Pancreas (tissue), 10 donors: ENCODE data around the gene ITGB3BP. TPM values are rescaled to one million over a fixed set of nuclear protein-coding genes. Genes with fewer than 3 reads are reported as not detected.

Experiments used
- ATAC-seq, 4 donors: fragments of 200-7000 bp; cut with Tn5 transposase; one replicate each; pipeline versions ENCODE4 v1.8.0 to v1.9.1; 2020; ENCODE audit warnings: mild to moderate bottlenecking in 4 of 4, moderate library complexity in 4 of 4
- DNase-seq, 6 donors: peaks; one replicate each; pipeline ENCODE4 v3.0.0-alpha.2; 2020
- FAIRE-seq: peaks from 2 replicates; lab custom pipeline; 2012; peaks lifted over from hg19 to GRCh38; lab: Jason Lieb, UNC
- H3K27ac ChIP-seq, 4 donors: fragments of 200-600 bp; sonication (generic); 1 replicate in 3 of 4; 2 replicates in 1 of 4; pipeline versions ENCODE4 v1.5.0 to v1.8.0; 2020
- H3K27me3 ChIP-seq, 4 donors: fragments of 200-600 bp; one replicate each; pipeline ENCODE4 v1.8.0; 2021
- H3K36me3 ChIP-seq, 3 donors: fragments of 200-600 bp; sonication (generic) in 1 of 3; one replicate each; pipeline versions ENCODE4 v1.5.0 to v1.8.0; 2020 to 2021
- H3K4me1 ChIP-seq, 3 donors: fragments of 200-600 bp; one replicate each; pipeline ENCODE4 v1.8.0; 2021
- H3K4me3 ChIP-seq, 4 donors: fragments of 200-600 bp; sonication (generic) in 2 of 4; one replicate each; pipeline versions ENCODE4 v1.5.0 to v1.8.0; 2020 to 2021
- H3K9me3 ChIP-seq, 4 donors: fragments of 200-600 bp; one replicate each; pipeline ENCODE4 v1.8.0; 2021
- CTCF ChIP-seq, 4 donors: fragments of 200-600 bp; sonication (generic) in 3 of 4; IDR thresholded peaks; one replicate each; pipeline versions ENCODE4 v1.5.0 to v1.8.0; 2021; ENCODE audit warnings: antibody characterized with exemption in 4 of 4
- WGBS, 2 donors: extraction: QIAGEN DNeasy Blood & Tissue Kit; methylation state at CpG; one replicate each; pipeline ENCODE4 v1.1.7; 2013; 5-methylcytosine and 5-hydroxymethylcytosine counted together
- intact Hi-C, 3 donors: fragments of 100-400 bp; cut with DNase I; formaldehyde crosslinking; loops; one replicate each; pipeline versions ENCODE4 v1.11.1 to v1.14.2; 2022
- polyA plus RNA-seq, 2 donors: library from polyadenylated mRNA; stranded (reverse); fragments of 200-250 nt; gene quantifications; one replicate each; pipeline ENCODE4 v1.2.3, GENCODE V29; 2013
- total RNA-seq, 6 donors: library from RNA; stranded (reverse); fragmentation: NEBNext Ultra II Directional in 4 of 6; extraction: Animal tissue kit (Norgen Biotek cat#: 25700) in 4 of 6; gene quantifications; one replicate each; pipeline versions ENCODE4 v1.2.1 to v1.2.4, GENCODE V29; 2021 to 2023
- donor health status: healthy with polysubstance abuse.
- donor health status: DM: no; HTN: no; CAD: no; lungs with moderate emphysema.
- donor health status: DM: no; HTN: no; CAD: no.
- donor health status: control.
- donor health status: control.
- donor health status: Bipolar disorder and iron deficiency.
- donor health status: DM: yes; HTN: yes; CAD: no.
- donor health status: DM: no; HTN: no; CAD: no.
- donor health status: DM: no; HTN: no; CAD: no.
- donor health status: DM: yes; HTN: yes; CAD: no.

Gene ITGB3BP
- total and polyA plus RNA-seq, 8 donors, result 4.3 to 18.0 (median 8.0) TPM

GRCh38 chr1:63559357-63559756 is 36.3 kb upstream of the ITGB3BP start:
- Histone ChIP-seq H3K27me3 (no peaks in the 10 kb centered on the region), H3K4me3 (no peak overlapping the region), H3K27ac (no peak overlapping the region), H3K36me3 (no peaks in the 10 kb centered on the region), H3K9me3 (no peaks in the 10 kb centered on the region), H3K4me1 (peaks cover 0 to 12% (median 9%) of the 10 kb centered on the region in 3 donors)
- DNase-seq (no peak), FAIRE-seq (no peak), ATAC-seq (no peak)
- WGBS, 2 donors, result 69 to 72% methylated on average over 2 of the region's 2 CpGs
- intact Hi-C loops, result no loop called here
- no peak for TF ChIP-seq CTCF (IDR thresholded peaks at IDR 0.05)

- Histone ChIP-seq H3K9me3 (no peaks in the 10 kb centered on the region), H3K27ac (no peak overlapping the region), H3K36me3 (no peaks in the 10 kb centered on the region), H3K4me3 (no peak overlapping the region), H3K27me3 (no peaks in the 10 kb centered on the region), H3K4me1 (peaks cover 0 to 12% (median 9%) of the 10 kb centered on the region in 3 donors)
- intact Hi-C loops, result no loop called here
- ATAC-seq (peak; percentile 53 to 85 (median 74)), FAIRE-seq (no peak), DNase-seq (peak in 2 of 6 donors; percentile 11 to 34)
- TF ChIP-seq CTCF (IDR thresholded peaks at IDR 0.05), result peak in 3 of 4 donors; percentile 19 to 51 (median 34)
- WGBS, 2 donors, result 51 to 61% methylated on average over 6 of the region's 6 CpGs
Observed at GRCh38 chr1:63557365-63557987, 34.5 kb upstream of the ITGB3BP start.

GRCh38 chr1:63555480-63555879 is 32.5 kb upstream of the ITGB3BP start:
- no peak overlapping the region for H3K4me3 ChIP-seq
- H3K27me3 ChIP-seq, result no peaks in the 10 kb centered on the region
- H3K4me1 ChIP-seq, result peaks cover 0 to 12% (median 9%) of the 10 kb centered on the region in 3 donors
- ATAC-seq (no peak), FAIRE-seq (no peak), DNase-seq (no peak)
- no peaks in the 10 kb centered on the region for H3K36me3 ChIP-seq
- intact Hi-C loops, result no loop called here
- no peak overlapping the region for H3K27ac ChIP-seq
- TF ChIP-seq CTCF (IDR thresholded peaks at IDR 0.05), result no peak
- H3K9me3 ChIP-seq, result no peaks in the 10 kb centered on the region

- Histone ChIP-seq H3K4me1 (no peaks in the 10 kb centered on the region), H3K4me3 (no peak overlapping the region), H3K9me3 (no peaks in the 10 kb centered on the region), H3K27ac (no peak overlapping the region), H3K27me3 (no peaks in the 10 kb centered on the region), H3K36me3 (peaks cover 0 to 5% (median 0%) of the 10 kb centered on the region in 3 donors)
- ATAC-seq, result no peak
- WGBS, 2 donors, result 91 to 96% methylated on average over 13 of the region's 13 CpGs
- intact Hi-C loops, result no loop called here
- no peak for FAIRE-seq
- DNase-seq, result no peak
- no peak for TF ChIP-seq CTCF (IDR thresholded peaks at IDR 0.05)
Observed at GRCh38 chr1:63548877-63549276, 25.9 kb upstream of the ITGB3BP start.

- Histone ChIP-seq H3K4me1 (no peaks in the 10 kb centered on the region), H3K27ac (no peak overlapping the region), H3K36me3 (peaks cover 0 to 5% (median 0%) of the 10 kb centered on the region in 3 donors), H3K9me3 (no peaks in the 10 kb centered on the region), H3K4me3 (no peak overlapping the region), H3K27me3 (no peaks in the 10 kb centered on the region)
- FAIRE-seq (no peak), DNase-seq (no peak), ATAC-seq (no peak)
- no peak for TF ChIP-seq CTCF (IDR thresholded peaks at IDR 0.05)
- 73 to 75% methylated on average over 2 of the region's 2 CpGs for WGBS, 2 donors
- intact Hi-C loops, result no loop called here
Observed at GRCh38 chr1:63548303-63548702, 25.3 kb upstream of the ITGB3BP start.
